Tibial nerve (tissue), 4 donors: ENCODE measurements around the gene HTR2A. TPM values are rescaled to one million over a fixed set of nuclear protein-coding genes. Genes with fewer than 3 reads are reported as not detected.

Experiments
- DNase-seq, 2 donors: peaks; one replicate each; pipeline ENCODE4 v3.0.0-alpha.2; 2019; ENCODE audit warnings: low spot score in 2 of 2
- H3K27ac ChIP-seq, 4 donors: fragments of 200-600 bp; sonication (generic) in 3 of 4; one replicate each; pipeline ENCODE4 v1.5.1; 2017 to 2019; ENCODE audit warnings: mild to moderate bottlenecking in 1 of 4
- H3K27me3 ChIP-seq, 2 donors: fragments of 200-600 bp; sonication (generic) in 1 of 2; one replicate each; pipeline versions ENCODE4 v1.5.1 to v1.6.0; 2017 to 2019
- H3K36me3 ChIP-seq, 3 donors: fragments of 200-600 bp; sonication (generic); one replicate each; pipeline ENCODE4 v1.5.1; 2018 to 2019
- H3K4me1 ChIP-seq, 4 donors: fragments of 200-600 bp; sonication (generic) in 3 of 4; one replicate each; pipeline ENCODE4 v1.5.1; 2017 to 2019
- H3K4me3 ChIP-seq, 4 donors: fragments of 200-600 bp; sonication (generic) in 3 of 4; one replicate each; pipeline ENCODE4 v1.5.1; 2017 to 2019; ENCODE audit warnings: mild to moderate bottlenecking in 1 of 4, moderate library complexity in 1 of 4
- H3K9me3 ChIP-seq, 4 donors: fragments of 200-600 bp; sonication (generic) in 3 of 4; one replicate each; pipeline ENCODE4 v1.5.1; 2017 to 2019
- CTCF ChIP-seq, 5 experiments: fragments of 200-600 bp in 3 of 5; fragments of 450-650 bp in 2 of 5; sonication (generic) in 3 of 5; IDR thresholded peaks; one replicate each; pipeline ENCODE4 v1.5.1; 2016 to 2019; ENCODE audit warnings: antibody characterized with exemption in 5 of 5, mild to moderate bottlenecking in 3 of 5, moderate library complexity in 2 of 5
- EP300 ChIP-seq, 2 donors: sonication (generic); formaldehyde crosslinking; IDR thresholded peaks; one replicate each; pipeline ENCODE4 v1.6.1; 2017; ENCODE audit warnings: antibody characterized with exemption in 2 of 2, mild to moderate bottlenecking in 1 of 2
- POLR2A ChIP-seq, 2 donors: fragments of 450-650 bp; IDR thresholded peaks; one replicate each; pipeline ENCODE4 v1.6.1; 2017; ENCODE audit warnings: antibody characterized with exemption in 2 of 2, mild to moderate bottlenecking in 2 of 2, moderate library complexity in 2 of 2
- WGBS, 2 donors: methylation state at CpG; one replicate each; pipeline ENCODE4 v1.1.5; 2018; 5-methylcytosine and 5-hydroxymethylcytosine counted together
- total RNA-seq, 4 donors: library from RNA; depleted of rRNA; stranded (reverse); fragments of >200 nt; gene quantifications; one replicate each; pipeline ENCODE4 v1.1.0, GENCODE V29; 2016

HTR2A gene
- total RNA-seq, 4 donors from 2014 or later: 0.20 to 0.30 (median 0.21) TPM

- peak overlapping the region; percentile 43 to 71 (median 56) for H3K4me3 ChIP-seq
- peak overlapping the region in 3 of 4 donors; percentile 50 to 76 (median 51) for H3K27ac ChIP-seq
- H3K27me3 ChIP-seq: no peaks in the 10 kb centered on the region
- no peaks in the 10 kb centered on the region for H3K36me3 ChIP-seq
- TF ChIP-seq EP300 (IDR thresholded peaks at IDR 0.05) (no peak), CTCF (IDR thresholded peaks at IDR 0.05) (no peak), POLR2A (IDR thresholded peaks at IDR 0.05) (no peak)
- H3K4me1 ChIP-seq: peaks cover 0 to 35% (median 0%) of the 10 kb centered on the region in 4 donors
- DNase-seq: no peak
- H3K9me3 ChIP-seq: no peaks in the 10 kb centered on the region
Observed at GRCh38 chr13:46894568-46894967, 2.3 kb downstream of the HTR2A start.

GRCh38 chr13:46893798-46894560, 2.9 kb downstream of the HTR2A start:
- peak; percentile 37 to 52 for DNase-seq
- Histone ChIP-seq H3K4me3 (peak overlapping the region; percentile 43 to 71 (median 56)), H3K27me3 (no peaks in the 10 kb centered on the region), H3K27ac (peak overlapping the region in 3 of 4 donors; percentile 50 to 76 (median 51)), H3K36me3 (no peaks in the 10 kb centered on the region), H3K4me1 (peaks cover 0 to 35% (median 0%) of the 10 kb centered on the region in 4 donors), H3K9me3 (no peaks in the 10 kb centered on the region)
- 1% methylated on average over 33 to 34 of the region's 34 CpGs for WGBS, 2 donors
- TF ChIP-seq POLR2A (IDR thresholded peaks at IDR 0.05) (no peak), CTCF (IDR thresholded peaks at IDR 0.05) (peak; percentile 90 to 99 (median 97))

- WGBS, 2 donors: 27 to 34% methylated on average over 4 of the region's 4 CpGs
- TF ChIP-seq POLR2A (IDR thresholded peaks at IDR 0.05) (no peak), EP300 (IDR thresholded peaks at IDR 0.05) (no peak), CTCF (IDR thresholded peaks at IDR 0.05) (no peak)
- Histone ChIP-seq H3K4me1 (peaks cover 0 to 35% (median 0%) of the 10 kb centered on the region in 4 donors), H3K27me3 (no peaks in the 10 kb centered on the region), H3K9me3 (no peaks in the 10 kb centered on the region), H3K36me3 (no peaks in the 10 kb centered on the region), H3K4me3 (peak overlapping the region in 3 of 4 donors; percentile 43 to 71 (median 61)), H3K27ac (no peak overlapping the region)
- no peak for DNase-seq
Observed at GRCh38 chr13:46893221-46893740, 3.6 kb downstream of the HTR2A start.

DNA sequence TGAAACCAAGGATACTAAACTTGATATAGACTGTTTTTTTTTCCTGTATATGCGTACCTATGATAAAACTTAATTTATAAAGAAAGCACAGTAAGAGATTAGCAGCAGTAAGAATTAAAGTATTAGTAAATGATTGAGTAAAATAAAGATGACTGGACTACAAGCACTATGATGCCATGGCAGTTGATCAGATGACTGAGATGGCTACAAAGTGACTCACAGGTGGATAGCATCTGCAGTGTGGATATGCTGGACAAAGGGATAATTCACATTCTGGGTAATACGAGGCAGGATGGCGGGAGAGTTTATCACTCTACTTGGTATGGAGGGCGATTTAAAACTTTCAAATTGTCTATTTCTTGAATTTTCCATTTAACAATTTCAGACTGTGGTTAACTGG, 11.8 kb downstream of the HTR2A start:
- TF ChIP-seq POLR2A (IDR thresholded peaks at IDR 0.05) (no peak), EP300 (IDR thresholded peaks at IDR 0.05) (no peak)
- Histone ChIP-seq H3K4me3 (no peak overlapping the region), H3K27ac (no peak overlapping the region), H3K27me3 (no peaks in the 10 kb centered on the region), H3K4me1 (no peaks in the 10 kb centered on the region), H3K9me3 (no peaks in the 10 kb centered on the region), H3K36me3 (no peaks in the 10 kb centered on the region)
- 86 to 88% methylated on average over 4 of the region's 4 CpGs for WGBS, 2 donors
- no peak for DNase-seq

- Histone ChIP-seq H3K4me1 (no peaks in the 10 kb centered on the region), H3K27me3 (no peaks in the 10 kb centered on the region), H3K4me3 (no peak overlapping the region), H3K36me3 (no peaks in the 10 kb centered on the region), H3K9me3 (no peaks in the 10 kb centered on the region), H3K27ac (no peak overlapping the region)
- no peak for TF ChIP-seq POLR2A (IDR thresholded peaks at IDR 0.05)
- TF ChIP-seq EP300 (IDR thresholded peaks at IDR 0.05): no peak
- no peak for TF ChIP-seq CTCF (IDR thresholded peaks at IDR 0.05)
- no peak for DNase-seq
- WGBS, 2 donors: 87 to 92% methylated on average over 3 of the region's 3 CpGs
Observed at GRCh38 chr13:46884531-46884930, 12.3 kb downstream of the HTR2A start.
